ENCODE measurements around the gene CD300LF. TPM values are rescaled to one million over a fixed set of nuclear protein-coding genes. Genes with fewer than 3 reads are reported as not detected.

Gene CD300LF
- total and polyA plus RNA-seq, 9 of the 15 experiments (the other 6 are each of a cell fraction or from before 2014, with no cell fraction given) = not detected

DNA sequence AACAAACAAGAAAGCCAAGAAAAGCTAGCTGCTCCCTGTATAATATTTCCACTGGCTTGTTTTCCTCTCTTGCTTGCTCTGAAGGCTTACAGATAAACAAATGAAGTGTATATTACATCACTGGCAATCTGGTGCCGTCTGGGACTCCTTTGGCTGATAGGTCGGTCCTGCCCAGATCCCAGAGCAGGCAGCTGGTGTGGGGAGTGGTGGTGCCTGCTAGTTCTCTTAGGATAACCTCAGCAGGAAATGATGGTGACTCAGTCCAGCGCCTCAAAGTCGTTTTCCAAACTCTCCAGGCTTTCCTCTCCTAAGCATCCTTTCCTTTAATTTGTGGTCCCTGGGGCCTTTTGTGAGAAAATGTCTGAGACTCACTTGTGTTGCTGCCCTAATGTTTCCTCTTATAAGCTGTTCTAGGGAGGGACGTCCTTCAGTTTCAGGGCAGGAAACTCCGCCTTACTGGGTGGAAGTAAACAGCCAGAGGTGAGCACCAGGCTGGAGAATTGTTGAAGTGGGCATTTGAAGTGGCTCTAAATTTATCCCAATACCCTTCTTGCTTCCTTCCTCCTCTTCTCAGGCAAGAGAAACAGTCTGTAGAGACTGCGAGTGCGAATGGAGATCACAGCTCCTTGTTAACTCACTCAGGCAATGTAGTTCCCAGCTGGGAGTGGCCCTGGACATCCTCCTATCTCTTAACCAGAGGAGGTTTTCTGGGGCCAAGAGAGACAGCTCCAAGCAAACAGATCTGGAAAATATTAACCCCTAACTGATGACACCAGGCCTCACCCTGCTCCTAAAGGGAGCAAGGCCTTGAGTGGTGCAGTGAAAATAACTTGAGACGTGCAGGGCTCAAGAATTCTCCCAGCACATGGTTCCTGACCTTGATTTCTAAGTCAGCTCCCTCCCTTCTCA is 34.9 kb downstream of the CD300LF start:
- FAIRE-seq = no peak
- no peaks in the 10 kb centered on the region for H3K9me1 ChIP-seq (ENCODE audit: control insufficient read depth, insufficient read depth, low read length)
- POLR2A ChIA-PET = interaction anchor here (0.8 to 1.5 kb wide), 3 partner anchors 8 to 59 kb away, joined by 3 to 4 read pairs (median 3); partner anchors contain the start of gene RAB37
- H3K9me3 ChIP-seq (replicated peaks; ENCODE audit: control insufficient read depth, insufficient read depth, low read depth, low read length) = no peaks in the 10 kb centered on the region
- 0% methylated on average over 9 of the region's 9 CpGs for whole genome bisulfite sequencing (ENCODE audit: insufficient coverage, low coverage, missing lambda C conversion rate)
- H3K27me3 ChIP-seq (ENCODE audit: control insufficient read depth in 2 of 2, insufficient read depth in 2 of 2, low read length in 2 of 2) = peaks cover 2 to 27% of the 10 kb centered on the region in 2 experiments; a peak in 4 of 5 replicates
- H4K20me1 ChIP-seq (replicated peaks; ENCODE audit: control insufficient read depth, insufficient read depth, low read length) = no peaks in the 10 kb centered on the region
- H2AFZ ChIP-seq (ENCODE audit: low read depth, low read length) = no peak overlapping the region
- CTCF ChIA-PET (ENCODE audit: low intra/inter-chr PET ratio) = no interaction called here
- H3K36me3 ChIP-seq (ENCODE audit: control insufficient read depth, insufficient read depth, low read length) = no peaks in the 10 kb centered on the region
- intact Hi-C loops (cut with micrococcal nuclease) (no loop called here), in situ Hi-C loops (cut with MboI) (no loop called here)
- BruUV-seq (replicated peaks) = no TSS peak
- no peak for DNase-seq (ENCODE audit: extremely low read depth in 1 of 4, low spot score in 3 of 4)
- ATAC-seq = no peak
- no peak overlapping the region for H3K27ac ChIP-seq (ENCODE audit: extremely low read depth, low read depth, low read length)
- no peak overlapping the region for H3K9ac ChIP-seq (ENCODE audit: insufficient read depth in 1 of 2, low read depth in 2 of 2, low read length in 2 of 2)
- H3K4me2 ChIP-seq (ENCODE audit: insufficient read depth, low read length) = no peak overlapping the region
- H3K4me3 ChIP-seq = no peak overlapping the region
- H3K79me2 ChIP-seq (ENCODE audit: control insufficient read depth, insufficient read depth, low read length) = no peaks in the 10 kb centered on the region
- no peaks in the 10 kb centered on the region for H3K4me1 ChIP-seq (replicated peaks in 1 of 2; ENCODE audit: control insufficient read depth in 2 of 2, insufficient read depth in 2 of 2, low read length in 2 of 2)
- TF ChIP-seq, protein P1, sequence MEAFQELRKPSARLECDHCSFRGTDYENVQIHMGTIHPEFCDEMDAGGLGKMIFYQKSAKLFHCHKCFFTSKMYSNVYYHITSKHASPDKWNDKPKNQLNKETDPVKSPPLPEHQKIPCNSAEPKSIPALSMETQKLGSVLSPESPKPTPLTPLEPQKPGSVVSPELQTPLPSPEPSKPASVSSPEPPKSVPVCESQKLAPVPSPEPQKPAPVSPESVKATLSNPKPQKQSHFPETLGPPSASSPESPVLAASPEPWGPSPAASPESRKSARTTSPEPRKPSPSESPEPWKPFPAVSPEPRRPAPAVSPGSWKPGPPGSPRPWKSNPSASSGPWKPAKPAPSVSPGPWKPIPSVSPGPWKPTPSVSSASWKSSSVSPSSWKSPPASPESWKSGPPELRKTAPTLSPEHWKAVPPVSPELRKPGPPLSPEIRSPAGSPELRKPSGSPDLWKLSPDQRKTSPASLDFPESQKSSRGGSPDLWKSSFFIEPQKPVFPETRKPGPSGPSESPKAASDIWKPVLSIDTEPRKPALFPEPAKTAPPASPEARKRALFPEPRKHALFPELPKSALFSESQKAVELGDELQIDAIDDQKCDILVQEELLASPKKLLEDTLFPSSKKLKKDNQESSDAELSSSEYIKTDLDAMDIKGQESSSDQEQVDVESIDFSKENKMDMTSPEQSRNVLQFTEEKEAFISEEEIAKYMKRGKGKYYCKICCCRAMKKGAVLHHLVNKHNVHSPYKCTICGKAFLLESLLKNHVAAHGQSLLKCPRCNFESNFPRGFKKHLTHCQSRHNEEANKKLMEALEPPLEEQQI (IDR thresholded peaks at IDR 0.05) = no peak
- TF ChIP-seq, protein P2, sequence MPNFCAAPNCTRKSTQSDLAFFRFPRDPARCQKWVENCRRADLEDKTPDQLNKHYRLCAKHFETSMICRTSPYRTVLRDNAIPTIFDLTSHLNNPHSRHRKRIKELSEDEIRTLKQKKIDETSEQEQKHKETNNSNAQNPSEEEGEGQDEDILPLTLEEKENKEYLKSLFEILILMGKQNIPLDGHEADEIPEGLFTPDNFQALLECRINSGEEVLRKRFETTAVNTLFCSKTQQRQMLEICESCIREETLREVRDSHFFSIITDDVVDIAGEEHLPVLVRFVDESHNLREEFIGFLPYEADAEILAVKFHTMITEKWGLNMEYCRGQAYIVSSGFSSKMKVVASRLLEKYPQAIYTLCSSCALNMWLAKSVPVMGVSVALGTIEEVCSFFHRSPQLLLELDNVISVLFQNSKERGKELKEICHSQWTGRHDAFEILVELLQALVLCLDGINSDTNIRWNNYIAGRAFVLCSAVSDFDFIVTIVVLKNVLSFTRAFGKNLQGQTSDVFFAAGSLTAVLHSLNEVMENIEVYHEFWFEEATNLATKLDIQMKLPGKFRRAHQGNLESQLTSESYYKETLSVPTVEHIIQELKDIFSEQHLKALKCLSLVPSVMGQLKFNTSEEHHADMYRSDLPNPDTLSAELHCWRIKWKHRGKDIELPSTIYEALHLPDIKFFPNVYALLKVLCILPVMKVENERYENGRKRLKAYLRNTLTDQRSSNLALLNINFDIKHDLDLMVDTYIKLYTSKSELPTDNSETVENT (CRISPR knock-in tag; IDR thresholded peaks at IDR 0.05) = no peak
- TF ChIP-seq, protein P3, sequence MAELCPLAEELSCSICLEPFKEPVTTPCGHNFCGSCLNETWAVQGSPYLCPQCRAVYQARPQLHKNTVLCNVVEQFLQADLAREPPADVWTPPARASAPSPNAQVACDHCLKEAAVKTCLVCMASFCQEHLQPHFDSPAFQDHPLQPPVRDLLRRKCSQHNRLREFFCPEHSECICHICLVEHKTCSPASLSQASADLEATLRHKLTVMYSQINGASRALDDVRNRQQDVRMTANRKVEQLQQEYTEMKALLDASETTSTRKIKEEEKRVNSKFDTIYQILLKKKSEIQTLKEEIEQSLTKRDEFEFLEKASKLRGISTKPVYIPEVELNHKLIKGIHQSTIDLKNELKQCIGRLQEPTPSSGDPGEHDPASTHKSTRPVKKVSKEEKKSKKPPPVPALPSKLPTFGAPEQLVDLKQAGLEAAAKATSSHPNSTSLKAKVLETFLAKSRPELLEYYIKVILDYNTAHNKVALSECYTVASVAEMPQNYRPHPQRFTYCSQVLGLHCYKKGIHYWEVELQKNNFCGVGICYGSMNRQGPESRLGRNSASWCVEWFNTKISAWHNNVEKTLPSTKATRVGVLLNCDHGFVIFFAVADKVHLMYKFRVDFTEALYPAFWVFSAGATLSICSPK (IDR thresholded peaks at IDR 0.05; ENCODE audit: borderline replicate concordance) = no peak
- TF ChIP-seq, protein P4, sequence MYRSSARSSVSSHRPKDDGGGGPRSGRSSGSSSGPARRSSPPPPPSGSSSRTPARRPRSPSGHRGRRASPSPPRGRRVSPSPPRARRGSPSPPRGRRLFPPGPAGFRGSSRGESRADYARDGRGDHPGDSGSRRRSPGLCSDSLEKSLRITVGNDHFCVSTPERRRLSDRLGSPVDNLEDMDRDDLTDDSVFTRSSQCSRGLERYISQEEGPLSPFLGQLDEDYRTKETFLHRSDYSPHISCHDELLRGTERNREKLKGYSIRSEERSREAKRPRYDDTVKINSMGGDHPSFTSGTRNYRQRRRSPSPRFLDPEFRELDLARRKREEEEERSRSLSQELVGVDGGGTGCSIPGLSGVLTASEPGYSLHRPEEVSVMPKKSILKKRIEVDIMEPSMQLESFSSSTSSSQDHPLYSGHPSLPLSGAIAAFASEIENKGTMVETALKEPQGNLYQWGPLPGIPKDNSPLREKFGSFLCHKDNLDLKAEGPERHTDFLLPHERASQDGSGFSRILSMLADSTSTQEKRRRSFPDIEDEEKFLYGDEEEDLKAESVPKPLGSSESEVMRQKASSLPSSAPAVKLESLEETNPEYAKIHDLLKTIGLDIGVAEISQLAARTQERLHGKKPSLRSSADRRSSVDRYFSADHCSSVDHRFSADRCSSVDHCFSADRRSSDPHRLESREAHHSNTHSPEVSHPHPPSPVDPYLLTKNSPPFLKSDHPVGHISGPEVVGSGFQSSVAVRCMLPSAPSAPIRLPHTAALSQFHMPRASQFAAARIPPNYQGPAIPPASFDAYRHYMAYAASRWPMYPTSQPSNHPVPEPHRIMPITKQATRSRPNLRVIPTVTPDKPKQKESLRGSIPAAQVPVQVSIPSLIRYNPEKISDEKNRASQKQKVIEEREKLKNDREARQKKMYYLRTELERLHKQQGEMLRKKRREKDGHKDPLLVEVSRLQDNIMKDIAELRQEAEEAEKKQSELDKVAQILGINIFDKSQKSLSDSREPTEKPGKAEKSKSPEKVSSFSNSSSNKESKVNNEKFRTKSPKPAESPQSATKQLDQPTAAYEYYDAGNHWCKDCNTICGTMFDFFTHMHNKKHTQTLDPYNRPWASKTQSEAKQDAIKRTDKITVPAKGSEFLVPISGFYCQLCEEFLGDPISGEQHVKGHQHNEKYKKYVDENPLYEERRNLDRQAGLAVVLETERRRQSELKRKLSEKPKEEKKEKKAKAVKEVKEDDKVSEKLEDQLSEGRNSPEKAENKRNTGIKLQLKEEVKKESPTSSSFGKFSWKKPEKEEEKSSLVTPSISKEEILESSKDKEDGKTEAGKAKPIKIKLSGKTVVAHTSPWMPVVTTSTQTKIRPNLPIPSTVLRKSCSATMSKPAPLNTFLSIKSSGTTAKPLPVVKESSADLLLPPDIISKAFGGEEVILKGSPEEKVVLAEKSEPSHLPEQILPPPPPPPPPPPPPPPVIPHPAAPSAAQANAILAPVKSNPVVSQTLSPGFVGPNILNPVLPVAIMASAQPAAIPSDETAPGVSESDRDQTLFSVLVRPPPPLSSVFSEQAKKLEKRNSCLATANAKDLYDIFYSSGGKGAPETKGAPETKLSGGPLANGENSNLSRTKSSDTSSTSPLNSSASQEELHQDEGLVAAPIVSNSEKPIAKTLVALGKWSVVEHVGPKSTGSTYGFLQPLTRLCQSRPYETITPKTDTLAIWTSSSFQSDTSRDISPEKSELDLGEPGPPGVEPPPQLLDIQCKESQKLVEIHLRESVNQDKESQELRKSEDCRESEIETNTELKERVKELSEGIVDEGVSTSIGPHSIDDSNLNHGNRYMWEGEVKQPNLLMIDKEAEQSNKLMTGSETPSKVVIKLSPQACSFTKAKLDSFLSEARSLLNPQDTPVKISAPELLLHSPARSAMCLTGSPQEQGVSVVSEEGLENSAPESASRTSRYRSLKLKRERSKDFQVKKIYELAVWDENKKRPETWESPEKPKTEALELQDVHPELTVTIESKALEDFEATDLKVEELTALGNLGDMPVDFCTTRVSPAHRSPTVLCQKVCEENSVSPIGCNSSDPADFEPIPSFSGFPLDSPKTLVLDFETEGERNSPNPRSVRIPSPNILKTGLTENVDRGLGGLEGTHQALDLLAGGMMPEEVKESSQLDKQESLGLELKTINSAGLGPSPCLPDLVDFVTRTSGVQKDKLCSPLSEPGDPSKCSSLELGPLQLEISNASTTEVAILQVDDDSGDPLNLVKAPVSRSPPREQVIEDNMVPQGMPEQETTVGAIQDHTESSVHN (IDR thresholded peaks at IDR 0.05; ENCODE audit: borderline replicate concordance in 1 of 2, low read depth in 1 of 2) = no peak

Measured in K562 (cell line).